Neural cell (in vitro differentiated cells): ENCODE measurements around the gene JADE1.

Source experiments
- CTCF ChIP-seq: fragments of 450-650 bp; IDR thresholded peaks from 2 replicates; pipeline ENCODE4 v1.5.1; 2014; ENCODE audit warnings: antibody characterized with exemption, mild to moderate bottlenecking, moderate library complexity; ENCODE audit not compliant: poor library complexity, severe bottlenecking
- RAD21 ChIP-seq: fragments of 450-650 bp; conservative IDR thresholded peaks from 2 replicates; pipeline ENCODE4 v1.6.1; 2014; ENCODE audit warnings: antibody characterized with exemption, mild to moderate bottlenecking, moderate library complexity
- REST ChIP-seq: IDR thresholded peaks from 2 replicates; pipeline ENCODE4 v1.6.1; 2012; ENCODE audit warnings: borderline replicate concordance

GRCh38 chr4:128916832-128917231, 107.3 kb downstream of the JADE1 start:
- TF ChIP-seq CTCF (no peak), REST (no peak), RAD21 (no peak)
